ENCODE measurements around the gene CYP27A1. TPM values are rescaled to one million over a fixed set of nuclear protein-coding genes. Genes with fewer than 3 reads are reported as not detected.

CYP27A1 gene
- total and polyA plus RNA-seq, 9 of the 15 experiments (the other 6 are each of a cell fraction or from before 2014, with no cell fraction given): 0.20 TPM; not detected in 8

GRCh38 chr2:218788529-218789255, 6.7 kb downstream of the CYP27A1 start:
- H3K9ac ChIP-seq (ENCODE audit: insufficient read depth in 1 of 2, low read depth in 2 of 2, low read length in 2 of 2): no peak overlapping the region
- ChIA-PET CTCF (ENCODE audit: low intra/inter-chr PET ratio) (no interaction called here), POLR2A (no interaction called here)
- no peaks in the 10 kb centered on the region for H3K9me1 ChIP-seq (ENCODE audit: control insufficient read depth, insufficient read depth, low read length)
- no peak overlapping the region for H3K4me3 ChIP-seq
- no TSS peak for BruUV-seq (replicated peaks)
- no peak overlapping the region for H3K27ac ChIP-seq (ENCODE audit: extremely low read depth, low read depth, low read length)
- H2AFZ ChIP-seq (ENCODE audit: low read depth, low read length): no peak overlapping the region
- in situ Hi-C loops (cut with MboI): no loop called here
- ATAC-seq: no peak
- no peak for DNase-seq (ENCODE audit: extremely low read depth in 1 of 4, low spot score in 3 of 4)
- peaks cover 0 to 7% of the 10 kb centered on the region in 2 experiments; a peak in 3 of 5 replicates for H3K27me3 ChIP-seq (ENCODE audit: control insufficient read depth in 2 of 2, insufficient read depth in 2 of 2, low read length in 2 of 2)
- TF ChIP-seq GABPB2 (CRISPR knock-in tag; conservative IDR thresholded peaks at IDR 0.05) (no peak), PTTG1 (tag; IDR thresholded peaks at IDR 0.05; ENCODE audit: low read depth) (no peak), DLX4 (CRISPR knock-in tag; IDR thresholded peaks at IDR 0.05) (no peak), CAMTA2 (CRISPR knock-in tag; conservative IDR thresholded peaks at IDR 0.05) (no peak), ZNF830 (CRISPR knock-in tag; IDR thresholded peaks at IDR 0.05) (no peak), THAP12 (CRISPR knock-in tag; IDR thresholded peaks at IDR 0.05) (no peak), U2AF1 (optimal IDR thresholded peaks at IDR 0.05; ENCODE audit: low read depth, low read length) (no peak), ZFP36 (IDR thresholded peaks at IDR 0.05; ENCODE audit: low read depth, low read length, partially characterized antibody) (no peak), ZNF324 (CRISPR knock-in tag; IDR thresholded peaks at IDR 0.05) (no peak), HDAC3 (IDR thresholded peaks at IDR 0.05; ENCODE audit: borderline replicate concordance, partially characterized antibody) (no peak), KDM5B (IDR thresholded peaks at IDR 0.05; ENCODE audit: insufficient replicate concordance, low read depth, low read length) (no peak), KDM4B (IDR thresholded peaks at IDR 0.05; ENCODE audit: borderline replicate concordance in 2 of 2, low read depth in 1 of 2) (no peak), KLF16 (IDR thresholded peaks at IDR 0.05) (no peak)
- TF ChIP-seq, protein P1, sequence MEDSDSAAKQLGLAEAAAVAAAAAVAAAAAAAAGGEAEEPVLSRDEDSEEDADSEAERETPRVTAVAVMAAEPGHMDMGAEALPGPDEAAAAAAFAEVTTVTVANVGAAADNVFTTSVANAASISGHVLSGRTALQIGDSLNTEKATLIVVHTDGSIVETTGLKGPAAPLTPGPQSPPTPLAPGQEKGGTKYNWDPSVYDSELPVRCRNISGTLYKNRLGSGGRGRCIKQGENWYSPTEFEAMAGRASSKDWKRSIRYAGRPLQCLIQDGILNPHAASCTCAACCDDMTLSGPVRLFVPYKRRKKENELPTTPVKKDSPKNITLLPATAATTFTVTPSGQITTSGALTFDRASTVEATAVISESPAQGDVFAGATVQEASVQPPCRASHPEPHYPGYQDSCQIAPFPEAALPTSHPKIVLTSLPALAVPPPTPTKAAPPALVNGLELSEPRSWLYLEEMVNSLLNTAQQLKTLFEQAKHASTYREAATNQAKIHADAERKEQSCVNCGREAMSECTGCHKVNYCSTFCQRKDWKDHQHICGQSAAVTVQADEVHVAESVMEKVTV (CRISPR knock-in tag; IDR thresholded peaks at IDR 0.05): no peak
- TF ChIP-seq, protein P2, sequence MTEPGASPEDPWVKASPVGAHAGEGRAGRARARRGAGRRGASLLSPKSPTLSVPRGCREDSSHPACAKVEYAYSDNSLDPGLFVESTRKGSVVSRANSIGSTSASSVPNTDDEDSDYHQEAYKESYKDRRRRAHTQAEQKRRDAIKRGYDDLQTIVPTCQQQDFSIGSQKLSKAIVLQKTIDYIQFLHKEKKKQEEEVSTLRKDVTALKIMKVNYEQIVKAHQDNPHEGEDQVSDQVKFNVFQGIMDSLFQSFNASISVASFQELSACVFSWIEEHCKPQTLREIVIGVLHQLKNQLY (CRISPR knock-in tag; conservative IDR thresholded peaks at IDR 0.05): no peak
- H3K36me3 ChIP-seq (ENCODE audit: control insufficient read depth, insufficient read depth, low read length): no peaks in the 10 kb centered on the region
- H3K4me1 ChIP-seq (replicated peaks in 1 of 2; ENCODE audit: control insufficient read depth in 2 of 2, insufficient read depth in 2 of 2, low read length in 2 of 2): no peaks in the 10 kb centered on the region
- intact Hi-C loops (cut with micrococcal nuclease): no loop called here
- no peak overlapping the region for H3K4me2 ChIP-seq (ENCODE audit: insufficient read depth, low read length)
- H3K9me3 ChIP-seq (replicated peaks; ENCODE audit: control insufficient read depth, insufficient read depth, low read depth, low read length): no peaks in the 10 kb centered on the region
- WGBS (ENCODE audit: insufficient coverage, low coverage, missing lambda C conversion rate): 0% methylated on average over 2 of the region's 2 CpGs
- no peaks in the 10 kb centered on the region for H3K79me2 ChIP-seq (ENCODE audit: control insufficient read depth, insufficient read depth, low read length)
- H4K20me1 ChIP-seq (replicated peaks; ENCODE audit: control insufficient read depth, insufficient read depth, low read length): no peaks in the 10 kb centered on the region
- no peak for FAIRE-seq

Data from K562 (cell line).